Measurements from ENCODE around the gene TLE1. TPM values are rescaled to one million over a fixed set of nuclear protein-coding genes. Genes with fewer than 3 reads are reported as not detected.

TLE1 gene
- total and polyA plus RNA-seq, 10 of the 15 experiments (the other 5 are each of a cell fraction or from before 2014, with no cell fraction given): 0.04 to 0.23 (median 0.10) TPM; not detected in 6

DNA sequence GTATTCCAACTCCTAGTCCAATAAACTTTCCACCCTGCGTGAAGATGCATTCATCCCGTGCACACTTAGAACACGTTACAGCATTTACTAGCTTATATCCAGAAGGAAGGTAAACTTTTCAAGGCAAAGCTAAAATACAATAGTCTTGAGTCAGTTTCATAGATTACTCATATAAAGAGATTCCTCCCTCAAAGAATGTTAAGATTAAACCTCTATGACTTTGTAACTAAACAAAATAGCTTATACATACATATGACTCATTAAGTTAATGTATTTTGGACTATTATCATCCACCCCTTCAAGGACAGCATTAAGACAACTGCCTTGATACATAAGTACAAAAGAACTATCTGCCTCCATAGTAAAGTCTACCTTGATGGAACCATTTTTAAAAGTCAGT lies 36.1 kb downstream of the TLE1 start:
- ChIA-PET POLR2A (no interaction called here), CTCF (interaction anchor here (0.6 kb wide), 1 partner anchor 12 kb away, joined by 3 read pairs; no protein-coding TSS in a partner anchor), RAD21 (ENCODE audit: unreplicated experiment) (no interaction called here), SMC1A (ENCODE audit: uncharacterized antibody, unreplicated experiment) (no interaction called here)
- H3K9me3 ChIP-seq (replicated peaks; ENCODE audit: control insufficient read depth, insufficient read depth, low read length): no peaks in the 10 kb centered on the region
- H3K9ac ChIP-seq (ENCODE audit: control insufficient read depth, insufficient read depth, low read length): no peak overlapping the region
- no peaks in the 10 kb centered on the region for H4K20me1 ChIP-seq (ENCODE audit: control insufficient read depth, insufficient read depth)
- DNase-seq (ENCODE audit: low read depth, low spot score) (no peak), ATAC-seq (no peak), FAIRE-seq (no peak)
- 47% methylated on average over 3 of the region's 3 CpGs for WGBS (ENCODE audit: insufficient coverage, insufficient replicate concordance, low lambda C conversion rate, missing lambda C conversion rate)
- no peak for TF ChIP-seq EP300 (IDR thresholded peaks at IDR 0.05; ENCODE audit: borderline replicate concordance in 1 of 2, control insufficient read depth in 1 of 2, low read depth in 2 of 2, low read length in 2 of 2)
- H3K27ac ChIP-seq (ENCODE audit: control insufficient read depth, insufficient read depth): no peak overlapping the region
- intact Hi-C loops (cut with micrococcal nuclease; ENCODE audit: unreplicated experiment): no loop called here
- no peaks in the 10 kb centered on the region for H3K79me2 ChIP-seq (ENCODE audit: control insufficient read depth, insufficient read depth, low read length)
- H3K4me1 ChIP-seq (ENCODE audit: control insufficient read depth, insufficient read depth, low read length): no peaks in the 10 kb centered on the region
- no peak overlapping the region for H2AFZ ChIP-seq (ENCODE audit: control insufficient read depth, low read depth, low read length)
- no peaks in the 10 kb centered on the region for H3K36me3 ChIP-seq (ENCODE audit: control insufficient read depth in 2 of 2, insufficient read depth in 2 of 2, low read length in 1 of 2)
- no peaks in the 10 kb centered on the region for H3K27me3 ChIP-seq (replicated peaks in 1 of 2; ENCODE audit: control insufficient read depth in 2 of 2, insufficient read depth in 2 of 2, low read length in 1 of 2)
- no peak overlapping the region for H3K4me3 ChIP-seq
- BruUV-seq (replicated peaks): no TSS peak
- in situ Hi-C loops (cut with MboI): no loop called here
- no peak overlapping the region for H3K4me2 ChIP-seq (ENCODE audit: control insufficient read depth, insufficient read depth)

- H3K27ac ChIP-seq (ENCODE audit: control insufficient read depth, insufficient read depth): no peak overlapping the region
- no peak for TF ChIP-seq ZSCAN29 (IDR thresholded peaks at IDR 0.05)
- TF ChIP-seq, protein P1, sequence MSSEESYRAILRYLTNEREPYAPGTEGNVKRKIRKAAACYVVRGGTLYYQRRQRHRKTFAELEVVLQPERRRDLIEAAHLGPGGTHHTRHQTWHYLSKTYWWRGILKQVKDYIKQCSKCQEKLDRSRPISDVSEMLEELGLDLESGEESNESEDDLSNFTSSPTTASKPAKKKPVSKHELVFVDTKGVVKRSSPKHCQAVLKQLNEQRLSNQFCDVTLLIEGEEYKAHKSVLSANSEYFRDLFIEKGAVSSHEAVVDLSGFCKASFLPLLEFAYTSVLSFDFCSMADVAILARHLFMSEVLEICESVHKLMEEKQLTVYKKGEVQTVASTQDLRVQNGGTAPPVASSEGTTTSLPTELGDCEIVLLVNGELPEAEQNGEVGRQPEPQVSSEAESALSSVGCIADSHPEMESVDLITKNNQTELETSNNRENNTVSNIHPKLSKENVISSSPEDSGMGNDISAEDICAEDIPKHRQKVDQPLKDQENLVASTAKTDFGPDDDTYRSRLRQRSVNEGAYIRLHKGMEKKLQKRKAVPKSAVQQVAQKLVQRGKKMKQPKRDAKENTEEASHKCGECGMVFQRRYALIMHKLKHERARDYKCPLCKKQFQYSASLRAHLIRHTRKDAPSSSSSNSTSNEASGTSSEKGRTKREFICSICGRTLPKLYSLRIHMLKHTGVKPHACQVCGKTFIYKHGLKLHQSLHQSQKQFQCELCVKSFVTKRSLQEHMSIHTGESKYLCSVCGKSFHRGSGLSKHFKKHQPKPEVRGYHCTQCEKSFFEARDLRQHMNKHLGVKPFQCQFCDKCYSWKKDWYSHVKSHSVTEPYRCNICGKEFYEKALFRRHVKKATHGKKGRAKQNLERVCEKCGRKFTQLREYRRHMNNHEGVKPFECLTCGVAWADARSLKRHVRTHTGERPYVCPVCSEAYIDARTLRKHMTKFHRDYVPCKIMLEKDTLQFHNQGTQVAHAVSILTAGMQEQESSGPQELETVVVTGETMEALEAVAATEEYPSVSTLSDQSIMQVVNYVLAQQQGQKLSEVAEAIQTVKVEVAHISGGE (CRISPR knock-in tag; IDR thresholded peaks at IDR 0.05): no peak
- TF ChIP-seq TAF1 (IDR thresholded peaks at IDR 0.05; ENCODE audit: borderline replicate concordance, low read depth, low read length): no peak
- TF ChIP-seq NRF1 (conservative IDR thresholded peaks at IDR 0.05; ENCODE audit: low read depth, low read length): no peak
- no peaks in the 10 kb centered on the region for H3K36me3 ChIP-seq (ENCODE audit: control insufficient read depth in 2 of 2, insufficient read depth in 2 of 2, low read length in 1 of 2)
- ChIA-PET CTCF (no interaction called here), POLR2A (no interaction called here), SMC1A (ENCODE audit: uncharacterized antibody, unreplicated experiment) (no interaction called here), RAD21 (ENCODE audit: unreplicated experiment) (no interaction called here)
- no peaks in the 10 kb centered on the region for H4K20me1 ChIP-seq (ENCODE audit: control insufficient read depth, insufficient read depth)
- no peak overlapping the region for H3K4me3 ChIP-seq
- no peak overlapping the region for H3K4me2 ChIP-seq (ENCODE audit: control insufficient read depth, insufficient read depth)
- intact Hi-C loops (cut with micrococcal nuclease; ENCODE audit: unreplicated experiment) (no loop called here), in situ Hi-C loops (cut with MboI) (no loop called here)
- no peaks in the 10 kb centered on the region for H3K4me1 ChIP-seq (ENCODE audit: control insufficient read depth, insufficient read depth, low read length)
- 47% methylated on average over 7 of the region's 7 CpGs for WGBS (ENCODE audit: insufficient coverage, insufficient replicate concordance, low lambda C conversion rate, missing lambda C conversion rate)
- no peak overlapping the region for H2AFZ ChIP-seq (ENCODE audit: control insufficient read depth, low read depth, low read length)
- no peak overlapping the region for H3K9ac ChIP-seq (ENCODE audit: control insufficient read depth, insufficient read depth, low read length)
- no peak for ATAC-seq
- no peak for FAIRE-seq
- no TSS peak for BruUV-seq (replicated peaks)
- no peaks in the 10 kb centered on the region for H3K27me3 ChIP-seq (replicated peaks in 1 of 2; ENCODE audit: control insufficient read depth in 2 of 2, insufficient read depth in 2 of 2, low read length in 1 of 2)
- DNase-seq (ENCODE audit: low read depth, low spot score): no peak
- no peaks in the 10 kb centered on the region for H3K79me2 ChIP-seq (ENCODE audit: control insufficient read depth, insufficient read depth, low read length)
- no peaks in the 10 kb centered on the region for H3K9me3 ChIP-seq (replicated peaks; ENCODE audit: control insufficient read depth, insufficient read depth, low read length)
These were observed 37.2 kb downstream of the TLE1 start for GRCh38 chr9:81652058-81652687.

All from GM12878 (cell line).